ENCODE data around the gene TAB3. TPM values are rescaled to one million over a fixed set of nuclear protein-coding genes. Genes with fewer than 3 reads are reported as not detected.

The TAB3 gene
- polyA plus RNA-seq, 3 donors, result 4.4 to 11.8 (median 5.4) TPM

- Mint-ChIP-seq H3K27me3 (ENCODE audit: low read depth in 3 of 3) (peaks cover 0 to 3% (median 0%) of the 10 kb centered on the region in 3 donors), H3K4me1 (peaks cover 5% of the 10 kb centered on the region), H3K4me3 (no peak overlapping the region), H3K27ac (no peak overlapping the region), H3K9me3 (peaks cover 0 to 3% (median 0%) of the 10 kb centered on the region in 7 donors), H3K36me3 (no peaks in the 10 kb centered on the region)
- H4K20me1 ChIP-seq (ENCODE audit: insufficient read depth, low read length), result no peaks in the 10 kb centered on the region
- no peak overlapping the region for H3K4me2 ChIP-seq (replicated peaks; ENCODE audit: extremely low read depth, low read length, poor library complexity, severe bottlenecking)
- no peak for DNase-seq
- intact Hi-C loops (cut with micrococcal nuclease), result no loop called here
- H3K27me3 ChIP-seq (ENCODE audit: control insufficient read depth in 2 of 2, insufficient read depth in 2 of 2, low read length in 2 of 2), result no peaks in the 10 kb centered on the region
- no CpG with 5 or more reads among the region's 3 CpGs for WGBS (ENCODE audit: insufficient coverage)
- H3K9me3 ChIP-seq (replicated peaks in 1 of 2; ENCODE audit: control insufficient read depth in 1 of 2, insufficient read depth in 1 of 2, low read length in 2 of 2), result no peaks in the 10 kb centered on the region
- peaks cover 3 to 4% of the 10 kb centered on the region in 2 donors for H3K4me1 ChIP-seq (ENCODE audit: control insufficient read depth in 1 of 2, insufficient read depth in 2 of 2, low read length in 2 of 2)
- H3K27ac ChIP-seq (ENCODE audit: low read depth in 1 of 2, low read length in 2 of 2), result no peak overlapping the region
- no peaks in the 10 kb centered on the region for H3K79me2 ChIP-seq (ENCODE audit: insufficient read depth, low read length)
- H3K4me3 ChIP-seq (replicated peaks in 1 of 3; ENCODE audit: low read depth in 2 of 3, low read length in 3 of 3), result no peak overlapping the region
- no peak overlapping the region for H3K9ac ChIP-seq (ENCODE audit: insufficient read depth, low read length, poor library complexity, severe bottlenecking)
- H2AFZ ChIP-seq (ENCODE audit: insufficient read depth, low read depth, low read length, poor library complexity, severe bottlenecking), result no peak overlapping the region
- no peaks in the 10 kb centered on the region for H3K36me3 ChIP-seq (replicated peaks in 1 of 2; ENCODE audit: control insufficient read depth in 1 of 2, insufficient read depth in 2 of 2, low read length in 2 of 2)
- TF ChIP-seq, protein P1, sequence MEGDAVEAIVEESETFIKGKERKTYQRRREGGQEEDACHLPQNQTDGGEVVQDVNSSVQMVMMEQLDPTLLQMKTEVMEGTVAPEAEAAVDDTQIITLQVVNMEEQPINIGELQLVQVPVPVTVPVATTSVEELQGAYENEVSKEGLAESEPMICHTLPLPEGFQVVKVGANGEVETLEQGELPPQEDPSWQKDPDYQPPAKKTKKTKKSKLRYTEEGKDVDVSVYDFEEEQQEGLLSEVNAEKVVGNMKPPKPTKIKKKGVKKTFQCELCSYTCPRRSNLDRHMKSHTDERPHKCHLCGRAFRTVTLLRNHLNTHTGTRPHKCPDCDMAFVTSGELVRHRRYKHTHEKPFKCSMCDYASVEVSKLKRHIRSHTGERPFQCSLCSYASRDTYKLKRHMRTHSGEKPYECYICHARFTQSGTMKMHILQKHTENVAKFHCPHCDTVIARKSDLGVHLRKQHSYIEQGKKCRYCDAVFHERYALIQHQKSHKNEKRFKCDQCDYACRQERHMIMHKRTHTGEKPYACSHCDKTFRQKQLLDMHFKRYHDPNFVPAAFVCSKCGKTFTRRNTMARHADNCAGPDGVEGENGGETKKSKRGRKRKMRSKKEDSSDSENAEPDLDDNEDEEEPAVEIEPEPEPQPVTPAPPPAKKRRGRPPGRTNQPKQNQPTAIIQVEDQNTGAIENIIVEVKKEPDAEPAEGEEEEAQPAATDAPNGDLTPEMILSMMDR (IDR thresholded peaks at IDR 0.05), result no peak
Observed at GRCh38 chrX:30904632-30905031, 15.6 kb upstream of the TAB3 start.

GRCh38 chrX:30904186-30904585 is 15.1 kb upstream of the TAB3 start:
- H3K36me3 Mint-ChIP-seq, result no peaks in the 10 kb centered on the region
- H3K9me3 Mint-ChIP-seq, result peaks cover 0 to 3% (median 0%) of the 10 kb centered on the region in 7 donors
- H3K4me2 ChIP-seq (replicated peaks; ENCODE audit: extremely low read depth, low read length, poor library complexity, severe bottlenecking), result no peak overlapping the region

More at GRCh38 chrX:30904186-30904585, 15.1 kb upstream of the TAB3 start:
- no peak for DNase-seq
- H3K9me3 ChIP-seq (replicated peaks in 1 of 2; ENCODE audit: control insufficient read depth in 1 of 2, insufficient read depth in 1 of 2, low read length in 2 of 2), result no peaks in the 10 kb centered on the region
- no peak overlapping the region for H3K4me3 Mint-ChIP-seq
- H3K27ac ChIP-seq (ENCODE audit: low read depth in 1 of 2, low read length in 2 of 2), result no peak overlapping the region
- H3K4me1 Mint-ChIP-seq, result peaks cover under 1% of the 10 kb centered on the region
- H3K27me3 Mint-ChIP-seq (ENCODE audit: low read depth in 3 of 3), result peaks cover 0 to 3% (median 0%) of the 10 kb centered on the region in 3 donors
- no peaks in the 10 kb centered on the region for H3K27me3 ChIP-seq (ENCODE audit: control insufficient read depth in 2 of 2, insufficient read depth in 2 of 2, low read length in 2 of 2)
- intact Hi-C loops (cut with micrococcal nuclease), result no loop called here
- no peaks in the 10 kb centered on the region for H4K20me1 ChIP-seq (ENCODE audit: insufficient read depth, low read length)
- WGBS (ENCODE audit: insufficient coverage), result no CpG with 5 or more reads among the region's 5 CpGs
- H3K4me1 ChIP-seq (ENCODE audit: control insufficient read depth in 1 of 2, insufficient read depth in 2 of 2, low read length in 2 of 2), result no peaks in the 10 kb centered on the region
- no peak overlapping the region for H3K27ac Mint-ChIP-seq
- H3K9ac ChIP-seq (ENCODE audit: insufficient read depth, low read length, poor library complexity, severe bottlenecking), result no peak overlapping the region
- no peak overlapping the region for H3K4me3 ChIP-seq (replicated peaks in 1 of 3; ENCODE audit: low read depth in 2 of 3, low read length in 3 of 3)
- H3K36me3 ChIP-seq (replicated peaks in 1 of 2; ENCODE audit: control insufficient read depth in 1 of 2, insufficient read depth in 2 of 2, low read length in 2 of 2), result no peaks in the 10 kb centered on the region
- TF ChIP-seq, protein P1 (IDR thresholded peaks at IDR 0.05), result no peak
- no peaks in the 10 kb centered on the region for H3K79me2 ChIP-seq (ENCODE audit: insufficient read depth, low read length)
- H2AFZ ChIP-seq (ENCODE audit: insufficient read depth, low read depth, low read length, poor library complexity, severe bottlenecking), result no peak overlapping the region
